PFSK-1 (cell line): ENCODE results near the gene MAD2L1BP.

Source experiments
- POLR2AphosphoS5 ChIP-seq: IDR thresholded peaks from 2 replicates; pipeline ENCODE4 v1.6.1; 2012; ENCODE audit warnings: low read depth, mild to moderate bottlenecking, control low read depth, low read length, moderate library complexity
- TF ChIP-seq, protein P1 (sequence below), 2 experiments: IDR thresholded peaks; 2 replicates each; pipeline versions ENCODE4 v1.6.1 to v1.8.0; 2011 to 2012; ENCODE audit warnings: low read depth in 2 of 2, low read length in 2 of 2, control low read depth in 1 of 2, inconsistent platforms in 1 of 2, mild to moderate bottlenecking in 1 of 2, moderate library complexity in 1 of 2; ENCODE audit not compliant: insufficient read depth in 1 of 2

DNA sequence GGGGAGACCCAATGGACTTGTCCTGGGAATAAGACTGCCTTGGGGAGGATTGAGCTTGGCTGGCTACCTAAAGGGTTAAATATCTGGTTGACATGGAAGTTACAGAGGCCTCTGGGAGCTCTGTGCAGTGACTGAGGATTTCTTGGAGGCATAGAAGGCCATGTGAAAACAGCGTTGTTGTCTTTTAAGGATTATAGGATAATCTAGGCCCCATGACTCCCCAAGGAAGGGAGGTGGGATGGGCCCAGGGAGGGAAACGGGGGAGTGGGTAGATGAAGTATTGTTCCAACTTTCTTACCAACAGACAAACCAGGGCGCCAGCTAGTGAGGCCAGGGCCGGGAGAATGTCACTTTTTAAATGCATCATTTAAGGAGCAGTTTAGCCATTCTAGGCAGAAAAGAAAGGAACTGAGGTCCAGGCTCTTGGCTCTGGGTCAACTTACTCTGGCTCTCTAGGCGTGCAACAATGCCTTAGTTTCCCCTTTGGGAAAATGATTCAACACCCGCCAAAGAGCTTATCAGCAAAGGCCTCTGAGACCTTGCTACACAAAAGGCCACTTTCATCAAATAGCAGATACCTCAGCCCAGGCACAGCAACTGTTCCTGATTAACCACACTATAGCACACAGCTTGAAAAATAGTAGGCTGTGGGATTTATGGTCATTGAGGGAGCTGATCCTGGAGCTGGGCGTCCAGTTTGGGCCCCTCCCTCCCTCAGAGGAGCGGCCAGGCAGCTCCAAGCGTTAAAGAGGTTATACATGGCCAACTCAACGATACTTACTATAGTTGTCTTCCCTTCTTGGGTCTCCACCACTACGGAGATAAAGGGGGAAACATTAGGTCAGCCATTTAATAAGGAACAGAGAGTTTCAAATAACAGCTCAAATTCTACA is 44.9 kb downstream of the MAD2L1BP start:
- TF ChIP-seq, protein P1, sequence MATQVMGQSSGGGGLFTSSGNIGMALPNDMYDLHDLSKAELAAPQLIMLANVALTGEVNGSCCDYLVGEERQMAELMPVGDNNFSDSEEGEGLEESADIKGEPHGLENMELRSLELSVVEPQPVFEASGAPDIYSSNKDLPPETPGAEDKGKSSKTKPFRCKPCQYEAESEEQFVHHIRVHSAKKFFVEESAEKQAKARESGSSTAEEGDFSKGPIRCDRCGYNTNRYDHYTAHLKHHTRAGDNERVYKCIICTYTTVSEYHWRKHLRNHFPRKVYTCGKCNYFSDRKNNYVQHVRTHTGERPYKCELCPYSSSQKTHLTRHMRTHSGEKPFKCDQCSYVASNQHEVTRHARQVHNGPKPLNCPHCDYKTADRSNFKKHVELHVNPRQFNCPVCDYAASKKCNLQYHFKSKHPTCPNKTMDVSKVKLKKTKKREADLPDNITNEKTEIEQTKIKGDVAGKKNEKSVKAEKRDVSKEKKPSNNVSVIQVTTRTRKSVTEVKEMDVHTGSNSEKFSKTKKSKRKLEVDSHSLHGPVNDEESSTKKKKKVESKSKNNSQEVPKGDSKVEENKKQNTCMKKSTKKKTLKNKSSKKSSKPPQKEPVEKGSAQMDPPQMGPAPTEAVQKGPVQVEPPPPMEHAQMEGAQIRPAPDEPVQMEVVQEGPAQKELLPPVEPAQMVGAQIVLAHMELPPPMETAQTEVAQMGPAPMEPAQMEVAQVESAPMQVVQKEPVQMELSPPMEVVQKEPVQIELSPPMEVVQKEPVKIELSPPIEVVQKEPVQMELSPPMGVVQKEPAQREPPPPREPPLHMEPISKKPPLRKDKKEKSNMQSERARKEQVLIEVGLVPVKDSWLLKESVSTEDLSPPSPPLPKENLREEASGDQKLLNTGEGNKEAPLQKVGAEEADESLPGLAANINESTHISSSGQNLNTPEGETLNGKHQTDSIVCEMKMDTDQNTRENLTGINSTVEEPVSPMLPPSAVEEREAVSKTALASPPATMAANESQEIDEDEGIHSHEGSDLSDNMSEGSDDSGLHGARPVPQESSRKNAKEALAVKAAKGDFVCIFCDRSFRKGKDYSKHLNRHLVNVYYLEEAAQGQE (IDR thresholded peaks at IDR 0.05; ENCODE audit: insufficient read depth in 1 of 2, low read depth in 2 of 2, low read length in 2 of 2) = no peak
- no peak for TF ChIP-seq POLR2AphosphoS5
